Heart right ventricle (tissue), 16 donors: ENCODE measurements around the gene MDN1. TPM values are rescaled to one million over a fixed set of nuclear protein-coding genes. Genes with fewer than 3 reads are reported as not detected.

Experiments used
- ATAC-seq, 8 donors: fragments of 200-7000 bp; cut with Tn5 transposase; one replicate each; pipeline ENCODE4 v1.9.1; 2020; ENCODE audit warnings: mild to moderate bottlenecking in 8 of 8, moderate library complexity in 8 of 8, moderate number of reproducible peaks in 1 of 8
- DNase-seq, 2 donors: peaks; one replicate each; pipeline ENCODE4 v3.0.0-alpha.2; 2020
- H3K27ac ChIP-seq, 10 donors: fragments of 200-600 bp; sonication (generic) in 2 of 10; one replicate each; pipeline versions ENCODE4 v1.5.0 to v1.8.0; 2020 to 2022; ENCODE audit warnings: mild to moderate bottlenecking in 3 of 10
- H3K27me3 ChIP-seq, 7 donors: fragments of 200-600 bp; one replicate each; pipeline ENCODE4 v1.8.0; 2021 to 2022; ENCODE audit warnings: mild to moderate bottlenecking in 2 of 7
- H3K36me3 ChIP-seq, 9 donors: fragments of 200-600 bp; sonication (generic) in 1 of 9; one replicate each; pipeline versions ENCODE4 v1.5.0 to v1.8.0; 2020 to 2022; ENCODE audit warnings: mild to moderate bottlenecking in 2 of 9
- H3K4me1 ChIP-seq, 9 donors: fragments of 200-600 bp; sonication (generic) in 1 of 9; one replicate each; pipeline versions ENCODE4 v1.5.0 to v1.8.0; 2020 to 2022; ENCODE audit warnings: mild to moderate bottlenecking in 4 of 9
- H3K4me3 ChIP-seq, 10 donors: fragments of 200-600 bp; sonication (generic) in 2 of 10; one replicate each; pipeline versions ENCODE4 v1.5.0 to v1.8.0; 2020 to 2022; ENCODE audit warnings: mild to moderate bottlenecking in 7 of 10, moderate library complexity in 2 of 10
- H3K9me3 ChIP-seq, 11 donors: fragments of 200-600 bp in 10 of 11; sonication (generic) in 2 of 11; one replicate each; pipeline versions ENCODE4 v1.5.0 to v1.8.0; 2013 to 2022; ENCODE audit warnings: mild to moderate bottlenecking in 2 of 11, control low read depth in 1 of 11, moderate library complexity in 1 of 11
- whole genome bisulfite sequencing, 2 donors: extraction: QIAGEN DNeasy Blood & Tissue Kit; methylation state at CpG; one replicate each; pipeline ENCODE4 v1.1.7; 2013; ENCODE audit warnings: inconsistent platforms in 1 of 2; 5-methylcytosine and 5-hydroxymethylcytosine counted together
- intact Hi-C, 10 donors: fragments of 100-400 bp; cut with DNase I; formaldehyde crosslinking; loops; one replicate each; pipeline versions ENCODE4 v1.11.1 to v1.14.2; 2022
- polyA plus RNA-seq, 2 donors: library from polyadenylated mRNA; stranded (reverse); fragments of 200-250 nt; gene quantifications; one replicate each; pipeline ENCODE4 v1.2.3, GENCODE V29; 2013
- total RNA-seq, 10 donors: library from RNA; stranded (reverse); fragmentation: NEBNext Ultra II Directional in 3 of 10; extraction: Animal tissue kit (Norgen Biotek cat#: 25700) in 3 of 10; gene quantifications; one replicate each; pipeline versions ENCODE4 v1.2.1 to v1.2.4, GENCODE V29; 2021 to 2023
- TF ChIP-seq, protein P1 (sequence below), 9 donors: fragments of 200-600 bp; sonication (generic) in 2 of 9; IDR thresholded peaks; one replicate each; pipeline versions ENCODE4 v1.5.0 to v1.8.0; 2021 to 2022; ENCODE audit warnings: antibody characterized with exemption in 9 of 9, mild to moderate bottlenecking in 5 of 9, moderate library complexity in 1 of 9
- donor health status: Arrhythmogenic right ventricular cardiomyopathy.
- donor health status: ischemic (EF 13 %, LVEDD 7.1; RV severe dilation, severe dysfunction).
- donor health status: healthy with polysubstance abuse.
- donor health status: DM: no; HTN: yes; CAD: no.
- donor health status: DM: no; HTN: no; CAD: no.
- donor health status: ischemic (EF 25% LVEDD 6.9; RV normal size, moderate dysfunction).
- donor health status: ischemic (EF 25% LVEDD 5.7; RV mildly dilated, moderate dysfunction).
- donor health status: healthy.
- donor health status: DM: yes; HTN: yes; CAD: no.
- donor health status: Ischemic cardiomyopathy.
- donor health status: ischemic (EF 35%, LVEDD 5.7; RV mildly dilated, moderate dysfunction).
- donor health status: nonischemic (EF 11% LVEDD 7.7; RV severe dilation, severe dysfunction).
- donor health status: DM: yes; HTN: yes; CAD: no.
- donor health status: PGD.
- donor health status: ischemic (EF 29% LVEDD 5.4; RV normal size, mild dysfunction).
- donor health status: nonischemic (EF 23%, LVEDD 6.1; RV moderate dilation, normal function).

MDN1 gene
- total and polyA plus RNA-seq, 12 donors = 8.6 to 41.2 (median 27.5) TPM

DNA sequence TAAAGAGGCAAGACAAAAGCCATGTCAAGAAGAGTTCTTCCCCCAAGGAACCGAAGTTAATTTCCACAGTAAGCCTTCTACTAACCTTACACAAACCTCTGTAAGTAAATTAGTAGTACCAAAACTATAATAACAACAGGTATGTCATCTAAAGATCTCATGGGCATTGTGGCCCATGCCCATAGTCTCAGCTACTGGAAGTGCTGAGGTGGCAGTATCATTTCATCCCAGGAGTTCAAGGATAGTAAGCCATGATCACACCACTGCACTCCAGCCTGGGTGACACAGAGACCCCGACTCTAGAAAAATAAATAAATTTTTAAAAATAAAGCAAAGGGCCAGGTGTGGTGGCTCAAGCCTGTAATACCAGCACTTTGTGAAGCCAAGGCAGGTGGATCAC, 29.2 kb downstream of the MDN1 start:
- ATAC-seq (no peak), DNase-seq (no peak)
- Histone ChIP-seq H3K27me3 (no peaks in the 10 kb centered on the region), H3K4me3 (no peak overlapping the region), H3K27ac (no peak overlapping the region), H3K4me1 (peaks cover 0 to 20% (median 8%) of the 10 kb centered on the region in 9 donors), H3K36me3 (peaks cover 0 to 100% (median 33%) of the 10 kb centered on the region in 9 donors), H3K9me3 (no peaks in the 10 kb centered on the region)
- TF ChIP-seq, protein P1, sequence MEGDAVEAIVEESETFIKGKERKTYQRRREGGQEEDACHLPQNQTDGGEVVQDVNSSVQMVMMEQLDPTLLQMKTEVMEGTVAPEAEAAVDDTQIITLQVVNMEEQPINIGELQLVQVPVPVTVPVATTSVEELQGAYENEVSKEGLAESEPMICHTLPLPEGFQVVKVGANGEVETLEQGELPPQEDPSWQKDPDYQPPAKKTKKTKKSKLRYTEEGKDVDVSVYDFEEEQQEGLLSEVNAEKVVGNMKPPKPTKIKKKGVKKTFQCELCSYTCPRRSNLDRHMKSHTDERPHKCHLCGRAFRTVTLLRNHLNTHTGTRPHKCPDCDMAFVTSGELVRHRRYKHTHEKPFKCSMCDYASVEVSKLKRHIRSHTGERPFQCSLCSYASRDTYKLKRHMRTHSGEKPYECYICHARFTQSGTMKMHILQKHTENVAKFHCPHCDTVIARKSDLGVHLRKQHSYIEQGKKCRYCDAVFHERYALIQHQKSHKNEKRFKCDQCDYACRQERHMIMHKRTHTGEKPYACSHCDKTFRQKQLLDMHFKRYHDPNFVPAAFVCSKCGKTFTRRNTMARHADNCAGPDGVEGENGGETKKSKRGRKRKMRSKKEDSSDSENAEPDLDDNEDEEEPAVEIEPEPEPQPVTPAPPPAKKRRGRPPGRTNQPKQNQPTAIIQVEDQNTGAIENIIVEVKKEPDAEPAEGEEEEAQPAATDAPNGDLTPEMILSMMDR (IDR thresholded peaks at IDR 0.05) = no peak
- intact Hi-C loops = no loop called here
- 94 to 100% methylated on average over 2 of the region's 2 CpGs for whole genome bisulfite sequencing, 2 donors

- H3K4me3 ChIP-seq = no peak overlapping the region
- no peaks in the 10 kb centered on the region for H3K27me3 ChIP-seq
- no peaks in the 10 kb centered on the region for H3K9me3 ChIP-seq
- intact Hi-C loops = no loop called here
- WGBS, 2 donors = 93 to 98% methylated on average over 1 of the region's 1 CpG
- H3K27ac ChIP-seq = no peak overlapping the region
- H3K4me1 ChIP-seq = peaks cover 0 to 20% (median 8%) of the 10 kb centered on the region in 9 donors
- TF ChIP-seq, protein P1 (IDR thresholded peaks at IDR 0.05) = no peak
- peaks cover 0 to 100% (median 37%) of the 10 kb centered on the region in 9 donors for H3K36me3 ChIP-seq
- ATAC-seq (no peak), DNase-seq (no peak)
Measured at GRCh38 chr6:89789980-89790379, 29.6 kb downstream of the MDN1 start.

DNA sequence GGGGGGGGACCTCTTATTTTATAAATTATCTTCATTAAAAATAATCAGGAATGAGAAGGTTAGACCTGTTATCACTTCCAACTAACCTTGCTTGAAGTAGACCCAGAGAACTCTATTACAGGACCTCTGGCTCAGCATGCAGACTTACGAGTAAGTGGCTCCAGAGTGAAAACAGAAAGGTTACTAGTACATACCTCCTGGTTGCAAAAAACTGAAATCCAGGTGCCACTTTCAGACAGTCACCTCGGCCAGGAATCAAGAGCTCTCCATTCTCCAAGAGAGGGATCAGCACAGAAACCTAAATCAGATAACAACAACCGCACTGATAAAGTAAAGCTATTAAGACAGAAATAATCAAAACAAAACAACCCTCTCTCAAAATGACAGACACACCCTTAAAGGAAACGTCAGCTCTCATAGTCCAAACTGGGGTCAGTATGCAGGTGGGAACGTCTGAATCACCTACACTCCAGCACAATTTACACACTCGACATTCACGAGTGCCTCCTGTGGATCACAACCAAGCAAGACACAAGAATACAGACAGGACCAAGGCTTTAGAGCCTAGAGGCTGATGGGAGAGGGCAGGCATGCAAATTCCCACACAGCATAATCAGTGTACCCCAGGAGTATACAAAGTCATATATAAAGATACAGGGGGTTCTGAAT, 31.8 kb downstream of the MDN1 start:
- ATAC-seq (no peak), DNase-seq (no peak)
- Histone ChIP-seq H3K27ac (no peak overlapping the region), H3K9me3 (peaks cover 0 to 12% (median 4%) of the 10 kb centered on the region in 11 donors), H3K27me3 (no peaks in the 10 kb centered on the region), H3K4me3 (no peak overlapping the region), H3K4me1 (peaks cover 0 to 5% (median 0%) of the 10 kb centered on the region in 9 donors), H3K36me3 (peaks cover 0 to 100% (median 58%) of the 10 kb centered on the region in 9 donors)
- TF ChIP-seq, protein P1 (IDR thresholded peaks at IDR 0.05) = no peak
- intact Hi-C loops = no loop called here
- WGBS, 2 donors = 86 to 87% methylated on average over 7 of the region's 7 CpGs

DNA sequence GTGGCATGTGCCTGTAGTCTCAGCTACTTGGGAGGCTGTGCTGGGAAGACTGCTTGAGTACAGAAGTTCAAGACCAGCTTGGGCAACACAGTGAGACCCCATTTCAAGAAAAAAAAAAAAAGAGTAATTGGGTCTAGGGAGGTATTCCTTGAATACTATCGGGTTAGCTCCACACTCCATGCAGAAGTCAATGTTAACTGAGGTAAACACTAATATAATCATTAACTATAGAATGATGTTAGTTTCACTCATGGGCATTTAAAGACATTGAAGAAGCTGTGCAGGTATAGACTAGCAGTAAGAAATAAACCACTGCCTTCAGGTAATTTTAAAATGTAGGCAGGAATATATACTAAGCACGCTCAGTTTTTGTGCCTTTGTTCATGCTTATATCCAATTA, 32.6 kb downstream of the MDN1 start:
- no peak for DNase-seq
- no peak overlapping the region for H3K4me3 ChIP-seq
- no peak overlapping the region for H3K27ac ChIP-seq
- 95 to 98% methylated on average over 2 of the region's 2 CpGs for WGBS, 2 donors
- intact Hi-C loops = no loop called here
- no peak for ATAC-seq
- no peaks in the 10 kb centered on the region for H3K27me3 ChIP-seq
- peaks cover 0 to 100% (median 58%) of the 10 kb centered on the region in 9 donors for H3K36me3 ChIP-seq
- H3K4me1 ChIP-seq = no peaks in the 10 kb centered on the region
- peaks cover 0 to 13% (median 4%) of the 10 kb centered on the region in 11 donors for H3K9me3 ChIP-seq
- TF ChIP-seq, protein P1 (IDR thresholded peaks at IDR 0.05) = no peak
